CD4-positive, alpha-beta T cell (primary cell): Measurements from ENCODE around the gene JHY. TPM values are rescaled to one million over a fixed set of nuclear protein-coding genes. Genes with fewer than 3 reads are reported as not detected.

Experiments
- ATAC-seq: fragments of 200-7000 bp; cut with Tn5 transposase; one replicate; pipeline ENCODE4 v1.10.0; 2022; ENCODE audit warnings: mild to moderate bottlenecking; ENCODE audit not compliant: poor library complexity
- CTCF ChIA-PET: fragments of 350-600 bp; sonication (Branson Sonifier 250); formaldehyde crosslinking; loops from one replicate; lab custom pipeline; 2021; ENCODE audit warnings: antibody characterized with exemption, inconsistent platforms; lab: Charles Lee
- POLR2A ChIA-PET: fragments of 350-600 bp; sonication (Branson Sonifier 250); formaldehyde crosslinking; loops from one replicate; lab custom pipeline; 2021; ENCODE audit warnings: antibody characterized with exemption, inconsistent platforms; lab: Charles Lee
- DNase-seq, 14 experiments: peaks; one replicate each; pipeline ENCODE4 v3.0.0-alpha.2; 2013 to 2020; ENCODE audit warnings: mixed read lengths in 2 of 14
- H3K27ac ChIP-seq, 2 donors: one replicate each; pipeline versions ENCODE4 v1.5.1 to v1.7.0; 2013; ENCODE audit warnings: low read length in 2 of 2, low read depth in 1 of 2, mild to moderate bottlenecking in 1 of 2
- H3K27me3 ChIP-seq, 2 experiments: 1 replicate in 1 of 2; 2 replicates in 1 of 2; pipeline versions ENCODE4 v1.6.1 to v1.7.0; 2013; ENCODE audit warnings: low read length in 2 of 2, control low read depth in 1 of 2, mild to moderate bottlenecking in 1 of 2, moderate library complexity in 1 of 2; ENCODE audit not compliant: insufficient read depth in 2 of 2, control insufficient read depth in 1 of 2
- H3K36me3 ChIP-seq: one replicate; pipeline ENCODE4 v1.6.1; 2013; ENCODE audit warnings: low read length, control low read depth; ENCODE audit not compliant: insufficient read depth
- H3K4me1 ChIP-seq: one replicate; pipeline ENCODE4 v1.6.1; 2013; ENCODE audit warnings: low read length, control low read depth; ENCODE audit not compliant: insufficient read depth
- H3K4me3 ChIP-seq: one replicate; pipeline ENCODE4 v1.5.1; 2013; ENCODE audit warnings: mild to moderate bottlenecking, low read length, moderate library complexity
- H3K9me3 ChIP-seq, 2 experiments: 1 replicate in 1 of 2; 2 replicates in 1 of 2; pipeline versions ENCODE4 v1.6.1 to v1.7.0; 2013; ENCODE audit warnings: low read length in 2 of 2, mild to moderate bottlenecking in 2 of 2, control low read depth in 1 of 2, moderate library complexity in 1 of 2; ENCODE audit not compliant: control insufficient read depth in 1 of 2, insufficient read depth in 1 of 2
- H3K27ac Mint-ChIP-seq: one replicate; pipeline ENCODE4 v1.8.0; 2020; ENCODE audit warnings: mixed read lengths
- H3K27me3 Mint-ChIP-seq: one replicate; pipeline ENCODE4 v1.8.0; 2021; ENCODE audit warnings: mixed read lengths
- H3K36me3 Mint-ChIP-seq: one replicate; pipeline ENCODE4 v1.8.0; 2021; ENCODE audit warnings: low read depth, mixed read lengths
- H3K4me1 Mint-ChIP-seq: one replicate; pipeline ENCODE4 v1.8.0; 2021; ENCODE audit warnings: low read depth, mixed read lengths
- H3K4me3 Mint-ChIP-seq: one replicate; pipeline ENCODE4 v1.8.0; 2020; ENCODE audit warnings: mild to moderate bottlenecking, mixed read lengths
- H3K9me3 Mint-ChIP-seq: one replicate; pipeline ENCODE4 v1.8.0; 2020; ENCODE audit warnings: mixed read lengths
- CTCF ChIP-seq: fragments of 200-600 bp; IDR thresholded peaks from one replicate; pipeline ENCODE4 v1.8.0; 2022; ENCODE audit warnings: antibody characterized with exemption, mild to moderate bottlenecking
- intact Hi-C, 2 experiments: fragments of 100-400 bp; cut with DNase I in 1 of 2; cut with micrococcal nuclease in 1 of 2; formaldehyde crosslinking; loops; one replicate each; pipeline versions ENCODE4 v1.15.1 to v1.9.0; 2023 to 2025; cut with DNase I, micrococcal nuclease
- total RNA-seq, 174 experiments: library from RNA in 2 of 174; stranded (reverse) in 2 of 174; gene quantifications; one replicate each; pipeline ENCODE4 v1.2.3 and lab custom pipeline; 2021 to 2026

Gene JHY
- total RNA-seq, 2 experiments from 2014 or later = 4.6 to 4.7 TPM

- H3K4me1 Mint-ChIP-seq = peaks cover 39% of the 10 kb centered on the region
- peak in 1 of 14 experiments; percentile 11 for DNase-seq
These were observed 1.1 kb downstream of the JHY start for GRCh38 chr11:122883646-122883979.

GRCh38 chr11:122888162-122888561 is 5.6 kb downstream of the JHY start:
- H3K36me3 ChIP-seq = no peaks in the 10 kb centered on the region
- Mint-ChIP-seq H3K27me3 (no peaks in the 10 kb centered on the region), H3K36me3 (peaks cover 15% of the 10 kb centered on the region), H3K9me3 (no peaks in the 10 kb centered on the region), H3K4me1 (peaks cover 39% of the 10 kb centered on the region), H3K27ac (no peak overlapping the region), H3K4me3 (no peak overlapping the region)
- no peaks in the 10 kb centered on the region for H3K9me3 ChIP-seq
- H3K4me1 ChIP-seq = peaks cover 7% of the 10 kb centered on the region
- no peak for ATAC-seq
- CTCF ChIA-PET = no interaction called here
- no peaks in the 10 kb centered on the region for H3K27me3 ChIP-seq
- no peak for TF ChIP-seq CTCF
- intact Hi-C loops = loop anchor here in 1 of 2 experiments (10.0 kb wide), 1 partner anchor 227 kb away; no protein-coding TSS in a partner anchor
- no peak overlapping the region for H3K4me3 ChIP-seq
- POLR2A ChIA-PET = no interaction called here
- no peak overlapping the region for H3K27ac ChIP-seq
- DNase-seq = no peak

More at GRCh38 chr11:122883646-122883979, 1.1 kb downstream of the JHY start:
- Histone ChIP-seq H3K9me3 (no peaks in the 10 kb centered on the region), H3K4me1 (peaks cover 17% of the 10 kb centered on the region), H3K27me3 (no peaks in the 10 kb centered on the region), H3K36me3 (no peaks in the 10 kb centered on the region), H3K4me3 (peak overlapping the region; percentile 78), H3K27ac (peak overlapping the region; percentile 42 to 83)
- Mint-ChIP-seq H3K4me3 (peak overlapping the region; percentile 87), H3K9me3 (no peaks in the 10 kb centered on the region), H3K36me3 (peaks cover 15% of the 10 kb centered on the region), H3K27ac (peak overlapping the region; percentile 75), H3K27me3 (no peaks in the 10 kb centered on the region)
- CTCF ChIA-PET = interaction anchor here (0.5 kb wide), 1 partner anchor 530 kb away, joined by 3 read pairs; no protein-coding TSS in a partner anchor
- intact Hi-C loops = loop anchor here (2.0 to 10.0 kb wide), 3 partner anchors 169 to 231 kb away; partner anchors contain the start of gene HSPA8 (in 1 of the 2)
- TF ChIP-seq CTCF = no peak
- ATAC-seq = peak; percentile 19
- POLR2A ChIA-PET = interaction anchor here (0.6 to 1.6 kb wide), 7 partner anchors 12 to 1677 kb away, joined by 3 to 11 read pairs (median 3); partner anchors contain the start of gene HSPA8

GRCh38 chr11:122893131-122893530 is 10.6 kb downstream of the JHY start:
- no peak overlapping the region for H3K27ac Mint-ChIP-seq
- intact Hi-C loops = no loop called here
- ATAC-seq (no peak), DNase-seq (no peak)
- no peaks in the 10 kb centered on the region for H3K9me3 Mint-ChIP-seq
- no peaks in the 10 kb centered on the region for H3K27me3 Mint-ChIP-seq
- H3K4me1 ChIP-seq = no peaks in the 10 kb centered on the region
- no peaks in the 10 kb centered on the region for H3K36me3 ChIP-seq
- ChIA-PET CTCF (no interaction called here), POLR2A (no interaction called here)
- TF ChIP-seq CTCF = no peak
- H3K27me3 ChIP-seq = no peaks in the 10 kb centered on the region
- H3K27ac ChIP-seq = no peak overlapping the region
- H3K36me3 Mint-ChIP-seq = peaks cover under 1% of the 10 kb centered on the region
- no peak overlapping the region for H3K4me3 ChIP-seq
- no peak overlapping the region for H3K4me3 Mint-ChIP-seq
- H3K9me3 ChIP-seq = no peaks in the 10 kb centered on the region
- peaks cover 4% of the 10 kb centered on the region for H3K4me1 Mint-ChIP-seq
